Measurements from ENCODE around the gene CDC42SE2. TPM values are rescaled to one million over a fixed set of nuclear protein-coding genes. Genes with fewer than 3 reads are reported as not detected.
"Not testable (repeated sequence)": the region's sequence is repeated elsewhere in the genome, so short reads cannot be mapped to it uniquely, and the experiment has no call there.

CDC42SE2 gene
- total RNA-seq, 1 donor from 2014 or later, result 24.1 TPM

GRCh38 chr5:131305138-131305689 lies 41.4 kb downstream of the CDC42SE2 start:
- no peak for DNase-seq (ENCODE audit: low read depth, low spot score)
- H3K27me3 Mint-ChIP-seq (ENCODE audit: low read depth), result no peaks in the 10 kb centered on the region
- no peak overlapping the region for H3K27ac Mint-ChIP-seq (ENCODE audit: unreplicated experiment)
- peaks cover 5% of the 10 kb centered on the region for H3K4me1 Mint-ChIP-seq
- H3K9me3 Mint-ChIP-seq, result peaks cover 3% of the 10 kb centered on the region
- TF ChIP-seq, protein P1, sequence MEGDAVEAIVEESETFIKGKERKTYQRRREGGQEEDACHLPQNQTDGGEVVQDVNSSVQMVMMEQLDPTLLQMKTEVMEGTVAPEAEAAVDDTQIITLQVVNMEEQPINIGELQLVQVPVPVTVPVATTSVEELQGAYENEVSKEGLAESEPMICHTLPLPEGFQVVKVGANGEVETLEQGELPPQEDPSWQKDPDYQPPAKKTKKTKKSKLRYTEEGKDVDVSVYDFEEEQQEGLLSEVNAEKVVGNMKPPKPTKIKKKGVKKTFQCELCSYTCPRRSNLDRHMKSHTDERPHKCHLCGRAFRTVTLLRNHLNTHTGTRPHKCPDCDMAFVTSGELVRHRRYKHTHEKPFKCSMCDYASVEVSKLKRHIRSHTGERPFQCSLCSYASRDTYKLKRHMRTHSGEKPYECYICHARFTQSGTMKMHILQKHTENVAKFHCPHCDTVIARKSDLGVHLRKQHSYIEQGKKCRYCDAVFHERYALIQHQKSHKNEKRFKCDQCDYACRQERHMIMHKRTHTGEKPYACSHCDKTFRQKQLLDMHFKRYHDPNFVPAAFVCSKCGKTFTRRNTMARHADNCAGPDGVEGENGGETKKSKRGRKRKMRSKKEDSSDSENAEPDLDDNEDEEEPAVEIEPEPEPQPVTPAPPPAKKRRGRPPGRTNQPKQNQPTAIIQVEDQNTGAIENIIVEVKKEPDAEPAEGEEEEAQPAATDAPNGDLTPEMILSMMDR (conservative IDR thresholded peaks at IDR 0.05), result no peak
- H3K4me3 Mint-ChIP-seq, result no peak overlapping the region
- peaks cover 25% of the 10 kb centered on the region for H3K36me3 Mint-ChIP-seq (ENCODE audit: low read depth)

DNA sequence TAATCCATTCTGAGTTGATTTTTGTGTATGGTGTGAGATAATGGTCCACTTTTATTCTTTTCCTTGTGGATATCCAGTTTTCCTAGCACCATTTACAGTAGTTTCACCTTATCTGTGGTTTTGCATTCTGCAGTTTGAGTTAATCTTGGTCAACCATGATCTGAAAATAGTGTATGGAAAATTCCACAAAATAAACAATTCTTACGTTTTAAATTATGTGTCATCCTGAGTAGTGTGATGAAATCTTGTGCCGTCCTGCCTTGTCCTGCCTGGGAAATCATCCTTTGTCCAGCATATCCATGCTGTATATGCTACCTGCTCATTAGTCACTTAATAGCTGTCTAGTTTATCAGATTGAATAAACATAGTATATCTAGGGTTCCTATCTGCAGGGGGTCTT lies 42.1 kb downstream of the CDC42SE2 start:
- Mint-ChIP-seq H3K36me3 (ENCODE audit: low read depth) (peaks cover 23% of the 10 kb centered on the region), H3K4me1 (peaks cover 5% of the 10 kb centered on the region), H3K9me3 (peaks cover 3% of the 10 kb centered on the region), H3K27ac (ENCODE audit: unreplicated experiment) (no peak overlapping the region), H3K27me3 (ENCODE audit: low read depth) (no peaks in the 10 kb centered on the region), H3K4me3 (no peak overlapping the region)
- DNase-seq (ENCODE audit: low read depth, low spot score), result no peak
- TF ChIP-seq, protein P1 (conservative IDR thresholded peaks at IDR 0.05), result no peak

GRCh38 chr5:131312235-131312772 lies 48.5 kb downstream of the CDC42SE2 start:
- peak; percentile 35 for DNase-seq (ENCODE audit: low read depth, low spot score)
- Mint-ChIP-seq H3K27ac (ENCODE audit: unreplicated experiment) (peak overlapping the region; percentile 98), H3K4me3 (peak overlapping the region; percentile 90), H3K36me3 (ENCODE audit: low read depth) (peaks cover 12% of the 10 kb centered on the region), H3K4me1 (peaks cover 42% of the 10 kb centered on the region)
- not testable (repeated sequence) for H3K27me3 Mint-ChIP-seq (ENCODE audit: low read depth); H3K9me3 Mint-ChIP-seq

- Mint-ChIP-seq H3K27ac (ENCODE audit: unreplicated experiment) (no peak overlapping the region), H3K9me3 (peaks cover 6% of the 10 kb centered on the region), H3K36me3 (ENCODE audit: low read depth) (peaks cover 13% of the 10 kb centered on the region), H3K27me3 (ENCODE audit: low read depth) (no peaks in the 10 kb centered on the region), H3K4me1 (peaks cover 42% of the 10 kb centered on the region), H3K4me3 (no peak overlapping the region)
- TF ChIP-seq, protein P1 (conservative IDR thresholded peaks at IDR 0.05), result no peak
- DNase-seq (ENCODE audit: low read depth, low spot score), result no peak
Measured at GRCh38 chr5:131316026-131316425, 52.2 kb downstream of the CDC42SE2 start.

DNA sequence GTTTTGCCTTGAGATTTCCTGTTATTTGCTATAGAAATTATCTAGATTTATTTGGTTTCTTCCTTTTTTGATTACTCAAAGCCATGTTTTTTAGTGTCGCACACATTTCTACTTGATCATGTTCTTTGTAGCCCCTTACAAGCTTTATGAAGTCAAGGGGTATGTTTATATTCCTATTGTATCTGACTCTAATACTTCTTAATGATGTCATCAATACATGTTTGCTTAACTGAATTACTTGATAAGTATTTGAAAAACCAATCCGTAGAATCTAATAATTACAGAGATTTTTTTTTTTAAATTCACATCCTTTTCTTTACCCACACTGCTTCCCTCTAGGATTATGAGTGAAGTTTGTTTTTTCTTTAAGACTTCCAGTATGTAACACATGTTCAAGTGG lies 53.0 kb downstream of the CDC42SE2 start:
- H3K4me1 Mint-ChIP-seq, result peaks cover 38% of the 10 kb centered on the region
- no peak overlapping the region for H3K27ac Mint-ChIP-seq (ENCODE audit: unreplicated experiment)
- no peaks in the 10 kb centered on the region for H3K27me3 Mint-ChIP-seq (ENCODE audit: low read depth)
- DNase-seq (ENCODE audit: low read depth, low spot score), result no peak
- TF ChIP-seq, protein P1 (conservative IDR thresholded peaks at IDR 0.05), result no peak
- H3K4me3 Mint-ChIP-seq, result no peak overlapping the region
- peaks cover 8% of the 10 kb centered on the region for H3K9me3 Mint-ChIP-seq
- peaks cover 18% of the 10 kb centered on the region for H3K36me3 Mint-ChIP-seq (ENCODE audit: low read depth)

- DNase-seq (ENCODE audit: low read depth, low spot score), result no peak
- Mint-ChIP-seq H3K4me1 (peaks cover 29% of the 10 kb centered on the region), H3K36me3 (ENCODE audit: low read depth) (peaks cover 20% of the 10 kb centered on the region), H3K27ac (ENCODE audit: unreplicated experiment) (no peak overlapping the region), H3K9me3 (peaks cover 8% of the 10 kb centered on the region), H3K4me3 (no peak overlapping the region), H3K27me3 (ENCODE audit: low read depth) (no peaks in the 10 kb centered on the region)
- TF ChIP-seq, protein P1 (conservative IDR thresholded peaks at IDR 0.05), result no peak
Measured at GRCh38 chr5:131318455-131318854, 54.6 kb downstream of the CDC42SE2 start.
